Right lobe of liver (tissue), 4 donors: Measurements from ENCODE around the gene AFDN.

Experiments used
- CTCF ChIP-seq, 4 donors: fragments of 200-600 bp in 3 of 4; fragments of 450-650 bp in 1 of 4; IDR thresholded peaks; one replicate each; pipeline versions ENCODE4 v1.5.1 to v1.8.0; 2016 to 2022; ENCODE audit warnings: antibody characterized with exemption in 4 of 4, mild to moderate bottlenecking in 2 of 4
- POLR2A ChIP-seq: fragments of 450-650 bp; IDR thresholded peaks from one replicate; pipeline ENCODE4 v1.6.1; 2017; ENCODE audit warnings: antibody characterized with exemption, mild to moderate bottlenecking
- donor health status: DM: no; HTN: no; CAD: no.
- donor health status: DM: no; HTN: no; CAD: no.
- donor health status: DM: no; HTN: yes; CAD: no.

DNA sequence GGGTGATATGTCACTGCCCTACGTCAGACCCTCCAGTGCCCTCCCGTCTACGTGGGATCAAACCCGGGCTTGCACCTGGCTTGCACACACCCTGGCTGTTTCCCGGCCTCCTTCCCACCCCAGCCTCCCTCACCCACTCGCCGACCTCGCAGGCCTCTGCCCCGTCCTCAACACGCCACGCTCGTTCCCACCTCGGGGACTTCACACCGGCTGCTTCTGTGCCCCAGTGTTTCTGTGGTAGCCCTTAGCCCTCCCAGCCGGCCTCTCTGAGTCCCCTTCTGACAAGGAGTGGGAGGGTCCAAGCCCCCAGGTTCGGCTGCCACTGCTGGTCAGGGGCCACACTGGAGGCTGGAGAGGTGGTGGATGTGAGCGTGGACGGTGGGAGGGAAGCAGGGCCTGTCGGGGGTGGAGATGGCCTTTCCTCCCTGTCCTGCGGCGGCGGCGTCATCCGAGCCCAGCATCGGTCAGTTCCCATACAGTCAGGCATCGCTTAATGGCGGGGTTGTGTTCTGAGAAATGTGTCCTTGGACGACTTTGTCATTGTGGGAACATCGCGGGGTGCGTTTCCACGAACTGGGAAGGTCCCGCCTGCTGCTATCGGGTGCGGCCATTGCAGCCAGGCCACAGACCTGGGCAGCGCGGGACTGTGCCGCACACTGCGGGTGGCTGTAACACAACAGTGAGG, 159.3 kb downstream of the AFDN start:
- TF ChIP-seq CTCF (IDR thresholded peaks at IDR 0.05) (no peak), POLR2A (no peak)
